Psoas muscle (tissue), 8 donors: Measurements from ENCODE around the gene EFS. TPM values are rescaled to one million over a fixed set of nuclear protein-coding genes. Genes with fewer than 3 reads are reported as not detected.

Source experiments
- ATAC-seq, 4 donors: fragments of 200-7000 bp; cut with Tn5 transposase; one replicate each; pipeline ENCODE4 v1.9.1; 2020; ENCODE audit warnings: moderate library complexity in 3 of 4, mild to moderate bottlenecking in 2 of 4
- DNase-seq, 2 donors: peaks; one replicate each; pipeline ENCODE4 v3.0.0-alpha.2; 2020
- H3K27ac ChIP-seq: fragments of 200-600 bp; one replicate; pipeline ENCODE4 v1.8.0; 2022
- H3K27me3 ChIP-seq, 3 donors: fragments of 200-600 bp in 1 of 3; one replicate each; pipeline versions ENCODE4 v1.6.1 to v1.8.0; 2013 to 2022; ENCODE audit warnings: low read length in 2 of 3, mild to moderate bottlenecking in 2 of 3, moderate library complexity in 1 of 3; ENCODE audit not compliant: insufficient read depth in 3 of 3
- H3K36me3 ChIP-seq, 2 donors: fragments of 200-600 bp in 1 of 2; one replicate each; pipeline versions ENCODE4 v1.6.1 to v1.8.0; 2013 to 2022; ENCODE audit warnings: low read depth in 1 of 2, mild to moderate bottlenecking in 1 of 2, moderate library complexity in 1 of 2; ENCODE audit not compliant: insufficient read depth in 1 of 2
- H3K4me1 ChIP-seq: fragments of 200-600 bp; one replicate; pipeline ENCODE4 v1.8.0; 2022
- H3K4me3 ChIP-seq: fragments of 200-600 bp; one replicate; pipeline ENCODE4 v1.8.0; 2022; ENCODE audit warnings: mild to moderate bottlenecking
- H3K9me3 ChIP-seq: fragments of 200-600 bp; one replicate; pipeline ENCODE4 v1.8.0; 2022
- CTCF ChIP-seq: fragments of 200-600 bp; IDR thresholded peaks from one replicate; pipeline ENCODE4 v1.8.0; 2022; ENCODE audit warnings: antibody characterized with exemption
- WGBS, 3 donors: extraction: QIAGEN DNeasy Blood & Tissue Kit; methylation state at CpG; one replicate each; pipeline versions ENCODE4 v1.1.6 to v1.1.7; 2013; 5-methylcytosine and 5-hydroxymethylcytosine counted together
- intact Hi-C, 2 donors: fragments of 100-400 bp; cut with DNase I; formaldehyde crosslinking; loops; one replicate each; pipeline versions ENCODE4 v1.11.0 to v1.14.2; 2022
- polyA plus RNA-seq, 3 donors: library from polyadenylated mRNA; stranded (reverse); fragments of 200-250 nt; gene quantifications; one replicate each; pipeline ENCODE4 v1.2.3, GENCODE V29; 2013
- total RNA-seq, 4 donors: library from RNA; stranded (reverse); fragmentation: NEBNext Ultra II Directional in 2 of 4; extraction: Animal tissue kit (Norgen Biotek cat#: 25700) in 2 of 4; gene quantifications; one replicate each; pipeline versions ENCODE4 v1.2.1 to v1.2.4, GENCODE V29; 2021 to 2023
- donor health status: healthy with polysubstance abuse.
- donor health status: DM: no; HTN: no; CAD: no; lungs with moderate emphysema.
- donor health status: Bipolar disorder and iron deficiency.
- donor health status: healthy.
- donor health status: DM: yes; HTN: yes; CAD: no.
- donor health status: DM: no; HTN: no; CAD: no.
- donor health status: DM: no; HTN: no; CAD: no.
- donor health status: DM: yes; HTN: yes; CAD: no.

Gene EFS
- total and polyA plus RNA-seq, 7 donors = 0.93 to 2.5 (median 1.1) TPM

GRCh38 chr14:23409966-23410635, 45.1 kb upstream of the EFS start:
- H3K4me3 ChIP-seq = no peak overlapping the region
- TF ChIP-seq CTCF = no peak
- no peaks in the 10 kb centered on the region for H3K9me3 ChIP-seq
- H3K36me3 ChIP-seq = peaks cover 0 to 29% of the 10 kb centered on the region in 2 donors
- DNase-seq (peak; percentile 65 to 86), ATAC-seq (peak; percentile 38 to 75 (median 65))
- 41 to 48% (median 41%) methylated on average over 13 to 14 of the region's 14 CpGs for WGBS, 3 donors
- intact Hi-C loops = loop anchor here in 1 of 2 donors (5.0 kb wide), 1 partner anchor 32 kb away; no protein-coding TSS in a partner anchor
- peak overlapping the region; percentile 41 for H3K27ac ChIP-seq
- no peaks in the 10 kb centered on the region for H3K4me1 ChIP-seq
- no peaks in the 10 kb centered on the region for H3K27me3 ChIP-seq

GRCh38 chr14:23409475-23409874, 44.5 kb upstream of the EFS start:
- H3K27me3 ChIP-seq = no peaks in the 10 kb centered on the region
- WGBS, 3 donors = 46 to 63% (median 52%) methylated on average over 2 of the region's 2 CpGs
- H3K4me3 ChIP-seq = no peak overlapping the region
- TF ChIP-seq CTCF = no peak
- peak overlapping the region; percentile 41 for H3K27ac ChIP-seq
- H3K4me1 ChIP-seq = no peaks in the 10 kb centered on the region
- DNase-seq (peak in 1 of 2 donors; percentile 67), ATAC-seq (peak; percentile 39 to 74 (median 60))
- H3K9me3 ChIP-seq = no peaks in the 10 kb centered on the region
- H3K36me3 ChIP-seq = peaks cover 0 to 29% of the 10 kb centered on the region in 2 donors
- intact Hi-C loops = loop anchor here in 1 of 2 donors (5.0 kb wide), 1 partner anchor 33 kb away; no protein-coding TSS in a partner anchor

- Histone ChIP-seq H3K9me3 (no peaks in the 10 kb centered on the region), H3K4me1 (no peaks in the 10 kb centered on the region), H3K27ac (no peak overlapping the region), H3K27me3 (no peaks in the 10 kb centered on the region), H3K4me3 (no peak overlapping the region), H3K36me3 (peaks cover 0 to 21% of the 10 kb centered on the region in 2 donors)
- WGBS, 3 donors = 40 to 50% (median 44%) methylated on average over 5 of the region's 5 CpGs
- intact Hi-C loops = loop anchor here in 1 of 2 donors (5.0 kb wide), 1 partner anchor 34 kb away; no protein-coding TSS in a partner anchor
- no peak for TF ChIP-seq CTCF
- ATAC-seq = no peak
- DNase-seq = peak in 1 of 2 donors; percentile 39
These were observed 43.3 kb upstream of the EFS start for GRCh38 chr14:23408307-23408630.

- no peak within 1 kb of the TSS for H3K4me3 ChIP-seq
- H3K36me3 ChIP-seq = peaks cover 0 to 19% of the 10 kb centered on the region in 2 donors
- ATAC-seq (no peak), DNase-seq (peak in 1 of 2 donors; percentile 32)
- H3K27me3 ChIP-seq = no peaks in the 10 kb centered on the region
- no peaks in the 10 kb centered on the region for H3K4me1 ChIP-seq
- no peak within 1 kb of the TSS for H3K27ac ChIP-seq
- intact Hi-C loops = loop anchor here in 1 of 2 donors (5.0 kb wide), 1 partner anchor 35 kb away; no protein-coding TSS in a partner anchor
- WGBS, 3 donors = 75 to 78% (median 78%) methylated on average over 15 of the region's 15 CpGs
- H3K9me3 ChIP-seq = no peaks in the 10 kb centered on the region
- no peak for TF ChIP-seq CTCF
These were observed 42.7 kb upstream of the EFS start, which contains the start of gene MYH6 for GRCh38 chr14:23407516-23408306. MYH6 (minus strand) TSS chr14:23408273; CDS start chr14:23407223, 1,050 bp downstream.
